HL-60 (cell line): ENCODE measurements around the gene FJX1.

Experiments
- CTCF ChIP-seq: IDR thresholded peaks from one replicate; pipeline ENCODE4 v1.5.1; 2011; ENCODE audit warnings: low read length, control low read depth, inconsistent platforms; ENCODE audit not compliant: insufficient read depth
- POLR2AphosphoS5 ChIP-seq: IDR thresholded peaks from 2 replicates; pipeline ENCODE4 v1.6.1; 2012; ENCODE audit warnings: low read depth
- SPI1 ChIP-seq: IDR thresholded peaks from 2 replicates; pipeline ENCODE4 v1.6.1; 2012; ENCODE audit warnings: low read depth, mild to moderate bottlenecking, borderline replicate concordance

- TF ChIP-seq SPI1 (no peak), CTCF (no peak), POLR2AphosphoS5 (no peak)
Observed at GRCh38 chr11:35598254-35599125, 19.8 kb upstream of the FJX1 start.
